GM04504 (cell line): ENCODE measurements around the gene CYB561D2.

ENCODE experiments used
- DNase-seq: peaks from one replicate; pipeline ENCODE4 v3.0.0-alpha.2; 2012; ENCODE audit warnings: low read depth

The CYB561D2 gene

GRCh38 chr3:50323614-50324199, 27.0 kb upstream of the CYB561D2 start:
- no peak for DNase-seq

- no peak for DNase-seq
These were observed 26.1 kb upstream of the CYB561D2 start for GRCh38 chr3:50324351-50325112.

- no peak for DNase-seq
These were observed 25.6 kb upstream of the CYB561D2 start for GRCh38 chr3:50325113-50325480.

GRCh38 chr3:50325497-50326181, 25.0 kb upstream of the CYB561D2 start:
- no peak for DNase-seq

GRCh38 chr3:50326182-50326541, 24.5 kb upstream of the CYB561D2 start:
- no peak for DNase-seq

GRCh38 chr3:50327129-50327528, 23.5 kb upstream of the CYB561D2 start:
- no peak for DNase-seq

GRCh38 chr3:50327943-50328691, 22.5 kb upstream of the CYB561D2 start, which contains the start of gene TUSC2:
TUSC2 (minus strand) TSS chr3:50328223; CDS start chr3:50328099, 124 bp downstream.
- DNase-seq, result peak; percentile 88

- no peak for DNase-seq
These were observed 20.3 kb upstream of the CYB561D2 start for GRCh38 chr3:50330330-50330729.

- no peak for DNase-seq
These were observed 19.2 kb upstream of the CYB561D2 start for GRCh38 chr3:50331364-50331907.

- DNase-seq, result no peak
These were observed 16.8 kb upstream of the CYB561D2 start for GRCh38 chr3:50333744-50334328.

- DNase-seq, result no peak
These were observed 16.2 kb upstream of the CYB561D2 start for GRCh38 chr3:50334339-50335075.

GRCh38 chr3:50336452-50337174, 14.0 kb upstream of the CYB561D2 start:
- no peak for DNase-seq

- DNase-seq, result peak; percentile 99
These were observed 13.3 kb upstream of the CYB561D2 start for GRCh38 chr3:50337175-50337861.

GRCh38 chr3:50338965-50339364, 11.7 kb upstream of the CYB561D2 start:
- DNase-seq, result no peak

GRCh38 chr3:50339485-50340146, 11.0 kb upstream of the CYB561D2 start:
- no peak for DNase-seq

GRCh38 chr3:50340147-50340447, 10.6 kb upstream of the CYB561D2 start:
- no peak for DNase-seq

GRCh38 chr3:50340448-50341329, 10.0 kb upstream of the CYB561D2 start, which contains the start of gene RASSF1:
RASSF1 (minus strand) TSS chr3:50340836; CDS start chr3:50340805, 31 bp downstream.
- DNase-seq, result no peak

- no peak for DNase-seq
These were observed 9.1 kb upstream of the CYB561D2 start for GRCh38 chr3:50341537-50341936.
